Smooth muscle cell (in vitro differentiated cells): ENCODE results near the gene LAMTOR5. TPM values are rescaled to one million over a fixed set of nuclear protein-coding genes. Genes with fewer than 3 reads are reported as not detected.

Source experiments
- DNase-seq: peaks from one replicate; lab custom pipeline; 2025; ENCODE audit not compliant: unreplicated experiment; lab: John Stamatoyannopoulos, UW
- H2AFZ ChIP-seq: fragments of 200-600 bp; sonication (generic); 2 replicates; pipeline ENCODE4 v1.6.0; 2016; ENCODE audit warnings: antibody characterized with exemption, low read depth, mild to moderate bottlenecking
- H3F3A ChIP-seq: fragments of 200-600 bp; sonication (generic); 2 replicates; pipeline ENCODE4 v1.6.0; 2017; ENCODE audit warnings: antibody characterized with exemption, low read depth
- H3K27ac ChIP-seq: fragments of 200-600 bp; sonication (generic); 2 replicates; pipeline ENCODE4 v1.5.1; 2016; ENCODE audit warnings: low read depth, mild to moderate bottlenecking
- H3K27me3 ChIP-seq: fragments of 200-600 bp; sonication (generic); 2 replicates; pipeline ENCODE4 v1.6.1; 2016; ENCODE audit warnings: low read depth, mild to moderate bottlenecking
- H3K36me3 ChIP-seq: fragments of 200-600 bp; sonication (generic); 2 replicates; pipeline ENCODE4 v1.5.1; 2016; ENCODE audit warnings: low read depth
- H3K4me1 ChIP-seq: fragments of 200-600 bp; sonication (generic); 2 replicates; pipeline ENCODE4 v1.5.1; 2016; ENCODE audit warnings: low read depth
- H3K4me2 ChIP-seq: fragments of 200-600 bp; sonication (generic); 2 replicates; pipeline ENCODE4 v1.6.0; 2016; ENCODE audit warnings: mild to moderate bottlenecking
- H3K4me3 ChIP-seq: fragments of 200-600 bp; sonication (generic); 2 replicates; pipeline ENCODE4 v1.5.1; 2016; ENCODE audit warnings: mild to moderate bottlenecking
- H3K79me2 ChIP-seq: fragments of 200-600 bp; sonication (generic); 2 replicates; pipeline ENCODE4 v1.6.0; 2016; ENCODE audit warnings: low read depth, mild to moderate bottlenecking
- H3K9ac ChIP-seq: fragments of 200-600 bp; sonication (generic); 2 replicates; pipeline ENCODE4 v1.6.0; 2016; ENCODE audit warnings: low read depth
- H3K9me3 ChIP-seq: fragments of 200-600 bp; sonication (generic); replicated peaks from 2 replicates; pipeline ENCODE4 v1.5.1; 2016; ENCODE audit warnings: low read depth
- H4K20me1 ChIP-seq: fragments of 200-600 bp; sonication (generic); 2 replicates; pipeline ENCODE4 v1.6.0; 2016; ENCODE audit warnings: low read depth
- CTCF ChIP-seq: fragments of 200-600 bp; sonication (generic); IDR thresholded peaks from 2 replicates; pipeline ENCODE4 v1.5.1; 2017; ENCODE audit warnings: borderline replicate concordance, mild to moderate bottlenecking, antibody characterized with exemption; ENCODE audit not compliant: insufficient read depth, poor library complexity, severe bottlenecking
- WGBS: methylation state at CpG from one replicate; pipeline ENCODE4 v1.1.7; 2016; ENCODE audit warnings: low lambda C conversion rate; 5-methylcytosine and 5-hydroxymethylcytosine counted together
- polyA plus RNA-seq: library from polyadenylated mRNA; unstranded; fragments of >200 nt; fragmentation: Nextera tagmentation; extraction: Ambion mirVana; gene quantifications from 2 replicates; pipeline ENCODE4 v1.2.1, GENCODE V29; 2016
- total RNA-seq: library from RNA; depleted of rRNA; stranded (reverse); fragments of >200 nt; gene quantifications from 2 replicates; pipeline ENCODE4 v1.2.3, GENCODE V29; 2014

LAMTOR5 gene
- total and polyA plus RNA-seq, 2 experiments from 2014 or later = 81.1 to 150 TPM

GRCh38 chr1:110449661-110450651, 42.5 kb upstream of the LAMTOR5 start:
- H4K20me1 ChIP-seq = no peaks in the 10 kb centered on the region
- no peak for TF ChIP-seq CTCF
- H3K79me2 ChIP-seq = peaks cover 10% of the 10 kb centered on the region
- H3K4me2 ChIP-seq = peak overlapping the region; percentile 69
- DNase-seq = no peak
- H3K27me3 ChIP-seq = no peaks in the 10 kb centered on the region
- no peaks in the 10 kb centered on the region for H3F3A ChIP-seq
- no peaks in the 10 kb centered on the region for H3K9me3 ChIP-seq
- no peak overlapping the region for H2AFZ ChIP-seq
- no peaks in the 10 kb centered on the region for H3K36me3 ChIP-seq
- no peak overlapping the region for H3K9ac ChIP-seq
- H3K4me3 ChIP-seq = no peak overlapping the region
- no peaks in the 10 kb centered on the region for H3K4me1 ChIP-seq
- 52% methylated on average over 12 of the region's 12 CpGs for WGBS
- no peak overlapping the region for H3K27ac ChIP-seq

GRCh38 chr1:110444561-110444960, 37.1 kb upstream of the LAMTOR5 start:
- H3F3A ChIP-seq = peaks cover 5% of the 10 kb centered on the region
- no peaks in the 10 kb centered on the region for H3K79me2 ChIP-seq
- DNase-seq = no peak
- no peaks in the 10 kb centered on the region for H3K9me3 ChIP-seq
- peaks cover 8% of the 10 kb centered on the region for H3K4me1 ChIP-seq
- no peak overlapping the region for H3K4me3 ChIP-seq
- H3K9ac ChIP-seq = no peak overlapping the region
- no peaks in the 10 kb centered on the region for H4K20me1 ChIP-seq
- 89% methylated on average over 8 of the region's 8 CpGs for WGBS
- no peak overlapping the region for H2AFZ ChIP-seq
- no peak for TF ChIP-seq CTCF
- H3K36me3 ChIP-seq = no peaks in the 10 kb centered on the region
- no peak overlapping the region for H3K4me2 ChIP-seq
- H3K27me3 ChIP-seq = no peaks in the 10 kb centered on the region
- H3K27ac ChIP-seq = no peak overlapping the region

GRCh38 chr1:110443451-110443850, 36.0 kb upstream of the LAMTOR5 start:
- Histone ChIP-seq H3K9me3 (no peaks in the 10 kb centered on the region), H3K36me3 (no peaks in the 10 kb centered on the region), H3F3A (peaks cover 11% of the 10 kb centered on the region), H3K4me3 (no peak overlapping the region), H3K9ac (no peak overlapping the region), H3K4me2 (peak overlapping the region; percentile 15), H2AFZ (peak overlapping the region; percentile 30), H4K20me1 (no peaks in the 10 kb centered on the region), H3K27ac (no peak overlapping the region), H3K27me3 (no peaks in the 10 kb centered on the region), H3K4me1 (peaks cover 8% of the 10 kb centered on the region), H3K79me2 (no peaks in the 10 kb centered on the region)
- no peak for TF ChIP-seq CTCF
- no peak for DNase-seq
- WGBS = 49% methylated on average over 8 of the region's 8 CpGs
